Uterus (tissue), 2 donors: Measurements from ENCODE around the gene ATF7IP2.

Source experiments
- POLR2A ChIP-seq, 2 donors: fragments of 450-650 bp; IDR thresholded peaks; one replicate each; pipeline ENCODE4 v1.6.1; 2016; ENCODE audit warnings: antibody characterized with exemption in 2 of 2, mild to moderate bottlenecking in 1 of 2, moderate library complexity in 1 of 2
- TF ChIP-seq, protein P1 (sequence below), 4 experiments: fragments of 200-600 bp in 2 of 4; fragments of 450-650 bp in 2 of 4; sonication (generic) in 2 of 4; IDR thresholded peaks; one replicate each; pipeline ENCODE4 v1.5.1; 2016 to 2019; ENCODE audit warnings: antibody characterized with exemption in 4 of 4, mild to moderate bottlenecking in 2 of 4, moderate library complexity in 1 of 4

DNA sequence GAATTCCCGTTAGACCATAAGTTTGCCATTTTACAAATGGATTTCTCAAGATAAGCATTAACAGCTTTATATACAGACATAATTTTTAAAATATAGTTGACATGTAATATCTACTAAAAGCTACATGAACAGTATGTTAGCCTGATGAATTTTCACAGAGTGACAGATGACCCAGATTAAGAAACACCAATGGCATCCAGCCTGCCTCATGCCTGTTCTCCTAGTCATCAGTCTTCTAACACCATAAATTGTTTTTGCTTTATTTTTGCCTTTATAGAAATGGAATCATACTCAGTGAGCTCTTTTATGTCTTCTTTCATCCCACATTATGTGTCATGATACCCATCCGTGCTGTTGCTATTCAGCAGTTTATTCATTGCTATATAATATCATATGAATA lies 80.0 kb downstream of the ATF7IP2 start:
- TF ChIP-seq, protein P1, sequence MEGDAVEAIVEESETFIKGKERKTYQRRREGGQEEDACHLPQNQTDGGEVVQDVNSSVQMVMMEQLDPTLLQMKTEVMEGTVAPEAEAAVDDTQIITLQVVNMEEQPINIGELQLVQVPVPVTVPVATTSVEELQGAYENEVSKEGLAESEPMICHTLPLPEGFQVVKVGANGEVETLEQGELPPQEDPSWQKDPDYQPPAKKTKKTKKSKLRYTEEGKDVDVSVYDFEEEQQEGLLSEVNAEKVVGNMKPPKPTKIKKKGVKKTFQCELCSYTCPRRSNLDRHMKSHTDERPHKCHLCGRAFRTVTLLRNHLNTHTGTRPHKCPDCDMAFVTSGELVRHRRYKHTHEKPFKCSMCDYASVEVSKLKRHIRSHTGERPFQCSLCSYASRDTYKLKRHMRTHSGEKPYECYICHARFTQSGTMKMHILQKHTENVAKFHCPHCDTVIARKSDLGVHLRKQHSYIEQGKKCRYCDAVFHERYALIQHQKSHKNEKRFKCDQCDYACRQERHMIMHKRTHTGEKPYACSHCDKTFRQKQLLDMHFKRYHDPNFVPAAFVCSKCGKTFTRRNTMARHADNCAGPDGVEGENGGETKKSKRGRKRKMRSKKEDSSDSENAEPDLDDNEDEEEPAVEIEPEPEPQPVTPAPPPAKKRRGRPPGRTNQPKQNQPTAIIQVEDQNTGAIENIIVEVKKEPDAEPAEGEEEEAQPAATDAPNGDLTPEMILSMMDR (IDR thresholded peaks at IDR 0.05): no peak
- no peak for TF ChIP-seq POLR2A (IDR thresholded peaks at IDR 0.05)
